Stimulated activated CD4-positive, alpha-beta T cell treated with anti-CD3 and anti-CD28 coated beads, Interleukin-4, amount 100 ng/mL, for 1 hour (primary cell): Measurements from ENCODE around the gene DNLZ.
"Not testable (repeated sequence)": the region's sequence is repeated elsewhere in the genome, so short reads cannot be mapped to it uniquely, and the experiment has no call there.

Source experiments
- DNase-seq: peaks from one replicate; pipeline ENCODE4 v3.0.0-alpha.2; 2020

The DNLZ gene

DNA sequence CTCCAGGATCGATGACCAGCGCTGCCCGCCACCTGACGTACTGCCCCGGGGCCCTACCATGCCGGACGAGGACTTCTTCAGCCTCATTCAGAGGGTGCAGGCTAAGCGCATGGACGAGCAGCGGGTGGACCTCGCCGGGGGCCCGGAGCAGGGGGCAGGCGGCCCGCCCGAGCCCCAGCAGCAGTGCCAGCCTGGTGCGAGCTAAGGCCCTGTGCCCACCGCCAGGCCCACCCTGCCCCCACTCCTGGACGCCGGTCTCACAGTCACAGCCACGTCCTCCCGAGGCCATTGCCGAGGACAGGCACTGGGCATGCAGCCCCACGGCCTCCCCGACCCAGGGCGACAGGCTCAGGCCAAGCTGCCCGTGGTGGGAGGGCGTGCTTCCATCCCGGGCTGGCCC is 5.5 kb downstream of the DNLZ start:
- DNase-seq, result no peak

DNA sequence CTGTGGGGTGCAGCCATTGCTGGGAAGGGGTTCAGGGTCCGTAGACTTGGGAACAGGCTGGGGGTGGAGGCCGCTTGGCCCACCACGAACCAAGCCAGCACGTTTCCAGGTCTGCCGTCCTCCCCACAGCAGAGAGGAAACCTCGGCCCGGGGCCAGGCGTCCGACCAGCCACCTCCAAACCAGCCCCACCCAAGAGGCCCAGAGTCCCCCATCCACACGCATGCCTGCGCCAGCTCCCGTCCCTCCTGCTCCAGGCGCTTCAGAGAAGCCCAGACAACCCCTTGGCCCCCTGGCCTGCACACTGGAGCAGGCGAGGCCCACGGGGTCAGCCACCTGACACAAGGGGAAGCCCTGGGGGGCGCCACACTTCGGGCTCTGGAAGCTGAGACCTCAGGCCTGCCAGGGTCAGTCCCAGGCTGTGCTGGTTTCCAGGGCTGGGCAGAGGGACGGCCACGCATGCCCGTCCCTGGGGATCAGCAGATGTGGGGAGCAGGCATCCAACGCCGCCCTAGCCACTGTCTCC is 6.3 kb downstream of the DNLZ start:
- no peak for DNase-seq

DNA sequence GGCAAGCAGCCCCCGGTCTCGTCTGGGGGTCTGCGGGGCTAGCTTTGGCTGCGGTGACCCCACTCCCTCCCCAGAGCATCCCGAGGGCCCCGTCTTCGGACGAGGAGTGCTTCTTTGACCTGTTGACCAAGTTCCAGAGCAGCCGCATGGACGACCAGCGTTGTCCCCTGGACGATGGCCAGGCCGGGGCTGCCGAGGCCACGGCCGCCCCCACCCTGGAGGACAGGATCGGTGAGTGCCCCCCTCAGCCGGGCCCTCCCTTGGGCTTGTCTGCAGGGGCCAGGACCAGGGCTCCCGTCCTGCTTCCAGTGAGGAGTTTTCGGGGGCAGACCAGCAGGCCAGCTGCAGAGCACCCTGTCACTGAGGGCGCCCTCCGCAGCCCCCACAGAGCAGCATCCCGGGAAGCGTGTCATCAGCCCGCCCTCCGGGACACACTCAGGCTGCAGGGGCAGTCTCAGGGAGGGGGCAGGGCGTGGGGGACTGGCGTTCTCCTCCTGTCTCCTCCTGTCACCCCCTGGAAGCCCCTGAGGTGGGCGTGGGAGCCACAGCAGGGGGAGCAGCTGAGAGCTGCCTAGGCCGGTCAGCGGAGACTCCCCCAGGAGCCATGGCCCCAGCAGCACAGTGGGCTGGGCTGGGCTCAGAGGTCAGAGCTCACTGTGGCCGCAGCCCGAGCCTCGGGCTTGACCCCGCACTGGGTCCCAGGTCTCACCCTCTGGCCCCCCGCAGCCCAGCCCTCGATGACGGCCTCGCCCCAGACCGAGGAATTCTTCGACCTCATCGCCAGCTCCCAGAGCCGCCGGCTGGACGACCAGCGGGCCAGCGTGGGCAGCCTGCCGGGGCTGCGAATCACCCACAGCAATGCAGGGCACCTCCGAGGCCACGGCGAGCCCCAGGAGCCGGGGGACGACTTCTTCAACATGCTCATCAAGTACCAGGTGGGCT is 7.7 kb downstream of the DNLZ start:
- no peak for DNase-seq

DNA sequence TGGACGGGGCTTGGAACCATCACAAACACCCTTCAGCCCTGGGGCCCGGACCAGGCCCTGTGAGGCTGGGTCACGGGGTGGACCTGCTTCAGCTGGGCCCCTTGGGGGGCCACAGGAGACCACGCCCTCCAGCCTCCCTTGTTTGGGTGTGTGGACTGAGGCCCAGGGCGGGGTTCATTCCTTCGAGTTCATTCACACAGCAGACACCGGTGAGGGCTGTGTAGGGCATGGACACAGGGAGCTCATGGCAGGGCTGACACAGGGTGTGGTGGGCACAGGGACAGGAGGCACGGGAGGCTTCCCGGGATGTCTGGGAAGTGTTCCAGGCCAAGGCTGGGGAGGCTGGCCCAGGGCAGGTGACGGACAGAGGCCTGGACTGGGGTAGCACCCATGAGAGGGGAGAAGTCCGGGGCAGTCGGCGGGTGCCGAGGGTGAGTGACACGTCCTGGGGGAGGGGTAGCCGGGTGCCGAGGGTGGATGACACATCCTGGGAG is 8.9 kb downstream of the DNLZ start:
- DNase-seq, result no peak

DNA sequence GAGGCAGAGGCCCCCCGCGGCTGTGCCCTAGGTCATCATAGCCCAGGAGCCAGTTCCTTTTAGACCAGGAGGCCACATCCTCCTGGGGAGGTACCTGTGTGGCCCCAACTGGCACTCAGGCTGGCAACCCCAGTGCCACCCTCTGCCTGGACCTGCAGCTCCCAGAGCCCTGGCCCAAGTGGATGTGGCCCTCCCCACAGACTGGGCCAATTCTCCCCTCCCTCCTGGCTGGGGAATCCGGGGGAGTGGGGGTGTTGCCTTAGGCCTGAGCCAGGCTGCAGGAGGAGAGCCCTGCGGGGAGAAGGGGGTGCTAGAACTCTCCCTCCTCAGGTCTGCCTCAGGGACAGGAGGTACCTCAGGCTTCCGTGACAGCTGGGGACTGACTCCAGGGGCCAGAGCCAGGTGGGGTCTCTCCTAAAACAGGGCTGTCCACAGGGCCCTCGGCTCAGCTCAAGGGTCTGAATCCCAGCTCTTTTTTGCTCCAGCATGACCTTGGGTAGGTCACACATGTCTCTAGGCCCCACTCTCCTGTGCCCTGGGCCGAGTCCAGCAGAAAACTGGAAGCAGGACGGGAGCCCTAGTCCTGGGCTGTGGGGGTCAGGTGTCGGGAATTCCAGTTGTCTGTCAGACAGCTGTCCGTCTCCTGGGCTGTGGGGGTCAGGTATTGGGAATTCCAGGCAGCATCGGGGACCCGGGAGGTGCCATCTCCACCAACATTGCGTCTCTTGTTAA is 9.6 kb downstream of the DNLZ start:
- no peak for DNase-seq

DNA sequence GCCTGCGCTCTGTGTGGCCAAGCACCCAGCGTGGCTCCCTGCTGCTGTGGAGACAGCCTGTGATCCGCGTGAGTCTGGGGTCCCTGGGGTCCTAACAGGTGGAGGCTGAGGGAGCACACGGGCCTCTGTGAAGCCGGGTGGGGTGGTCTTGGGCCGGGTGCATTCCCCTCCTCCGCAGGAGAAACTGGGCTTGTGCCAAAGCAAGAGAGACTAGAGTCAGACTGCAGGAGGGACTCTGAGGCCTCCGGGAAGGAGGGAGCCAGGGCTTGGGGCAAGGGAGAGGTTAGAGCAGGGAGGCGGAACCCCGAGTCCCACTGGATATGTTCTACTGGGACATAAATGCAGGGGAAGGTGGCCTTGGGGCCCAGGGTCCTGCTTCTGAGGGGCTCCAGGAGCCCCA is 10.5 kb downstream of the DNLZ start:
- no peak for DNase-seq

DNA sequence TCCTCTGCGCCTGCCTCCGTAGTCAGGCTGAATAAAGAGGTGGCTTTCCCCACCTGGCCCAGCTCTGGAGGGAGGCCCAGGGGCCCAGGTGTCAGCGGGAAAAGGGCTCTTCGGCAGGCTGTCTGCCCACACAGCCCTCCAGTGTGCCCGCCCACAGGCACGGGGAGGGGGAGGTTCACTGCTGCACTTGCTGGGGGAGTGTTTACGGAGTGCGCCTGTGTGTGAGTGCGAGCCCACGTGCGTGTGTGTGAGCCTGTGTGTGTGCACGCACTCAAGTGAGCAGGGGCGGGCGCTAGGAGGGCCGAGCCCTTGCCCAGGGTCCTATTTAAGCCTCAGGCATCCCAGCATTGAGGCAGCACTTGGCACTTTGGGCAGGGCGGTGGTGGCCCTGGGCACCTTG is 10.9 kb downstream of the DNLZ start:
- no peak for DNase-seq

DNA sequence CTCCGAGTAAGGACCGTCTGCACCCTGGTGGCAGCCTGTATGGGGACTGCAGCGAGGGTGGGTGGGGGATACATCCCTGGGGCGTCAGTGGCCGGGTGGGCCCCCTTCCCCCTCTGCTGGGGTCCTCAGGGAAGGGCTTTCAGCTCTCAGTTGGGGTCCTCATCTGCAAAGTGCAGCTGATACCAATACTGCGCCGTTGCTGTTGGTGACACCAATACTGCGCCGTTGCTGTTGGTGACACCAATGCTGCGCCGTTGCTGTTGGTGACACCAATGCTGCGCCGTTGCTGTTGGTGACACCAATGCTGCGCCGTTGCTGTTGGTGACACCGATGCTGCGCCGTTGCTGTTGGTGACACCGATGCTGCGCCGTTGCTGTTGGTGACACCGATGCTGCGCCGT is 11.7 kb downstream of the DNLZ start:
- not testable (repeated sequence) for DNase-seq

DNA sequence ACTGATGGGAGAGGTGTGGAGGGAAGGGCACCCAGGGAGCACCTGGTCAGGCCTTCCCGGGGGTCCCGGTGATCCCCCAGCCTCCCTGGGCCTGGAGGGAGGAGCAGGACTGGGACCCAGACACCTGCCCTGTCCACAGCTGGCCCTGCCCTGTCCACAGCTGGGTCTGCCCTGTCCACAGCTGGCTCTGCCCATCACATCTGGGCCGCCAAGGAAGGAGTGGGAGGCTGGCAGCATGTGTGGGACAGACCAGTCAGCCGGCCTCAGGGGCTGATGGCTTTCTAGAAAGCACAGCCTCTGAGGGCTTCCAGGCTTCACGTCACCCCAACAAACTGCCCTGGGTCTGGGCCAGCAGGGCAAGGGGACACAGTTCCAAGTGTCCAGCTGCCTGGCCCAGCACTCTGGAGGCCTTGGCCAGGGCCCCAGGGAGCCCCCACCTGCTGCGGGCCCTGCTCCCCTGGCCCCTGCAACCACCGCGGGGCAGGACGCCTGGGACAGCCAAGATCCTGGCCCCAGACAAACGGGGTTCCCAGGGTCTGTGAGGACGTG is 12.2 kb downstream of the DNLZ start:
- DNase-seq, result no peak

DNA sequence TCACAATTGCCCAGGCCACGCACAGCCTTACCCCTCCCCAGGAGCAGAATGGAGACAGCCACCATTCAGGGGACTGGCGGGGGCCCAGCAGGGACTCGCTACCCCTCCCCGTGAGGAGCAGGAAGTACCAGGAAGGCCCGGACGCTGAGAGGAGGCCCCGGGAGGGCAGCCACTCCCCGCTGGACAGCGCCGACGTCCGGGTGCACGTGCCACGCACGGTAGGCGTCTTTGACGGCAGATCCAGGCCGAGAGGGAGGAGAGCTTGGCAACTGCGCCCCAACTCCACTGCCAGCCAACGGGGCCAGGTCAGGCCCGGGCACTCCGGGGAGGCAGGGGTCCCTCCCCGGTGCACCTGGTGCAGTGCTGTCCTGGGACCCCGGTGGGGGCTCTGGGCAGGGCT is 14.0 kb downstream of the DNLZ start:
- no peak for DNase-seq

DNA sequence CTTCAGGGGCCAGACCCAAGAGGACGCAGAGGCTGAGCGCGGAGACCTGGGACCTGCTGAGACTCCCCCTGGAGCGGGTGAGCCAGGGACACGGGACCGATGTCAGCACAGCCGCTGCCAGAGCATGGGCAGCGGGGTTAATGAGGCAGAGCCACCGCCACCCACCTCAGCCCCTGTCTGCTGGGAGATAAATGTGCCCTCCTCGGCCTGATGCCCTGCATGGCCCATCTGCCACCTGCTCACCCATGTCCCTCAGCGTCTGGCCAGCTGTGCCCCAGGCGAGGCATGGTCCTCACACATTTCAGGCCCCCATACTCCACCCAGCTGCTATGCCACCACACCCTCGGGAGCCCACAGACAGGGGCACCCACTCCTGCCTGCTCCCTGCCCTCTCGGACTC is 14.9 kb downstream of the DNLZ start:
- DNase-seq, result no peak

DNA sequence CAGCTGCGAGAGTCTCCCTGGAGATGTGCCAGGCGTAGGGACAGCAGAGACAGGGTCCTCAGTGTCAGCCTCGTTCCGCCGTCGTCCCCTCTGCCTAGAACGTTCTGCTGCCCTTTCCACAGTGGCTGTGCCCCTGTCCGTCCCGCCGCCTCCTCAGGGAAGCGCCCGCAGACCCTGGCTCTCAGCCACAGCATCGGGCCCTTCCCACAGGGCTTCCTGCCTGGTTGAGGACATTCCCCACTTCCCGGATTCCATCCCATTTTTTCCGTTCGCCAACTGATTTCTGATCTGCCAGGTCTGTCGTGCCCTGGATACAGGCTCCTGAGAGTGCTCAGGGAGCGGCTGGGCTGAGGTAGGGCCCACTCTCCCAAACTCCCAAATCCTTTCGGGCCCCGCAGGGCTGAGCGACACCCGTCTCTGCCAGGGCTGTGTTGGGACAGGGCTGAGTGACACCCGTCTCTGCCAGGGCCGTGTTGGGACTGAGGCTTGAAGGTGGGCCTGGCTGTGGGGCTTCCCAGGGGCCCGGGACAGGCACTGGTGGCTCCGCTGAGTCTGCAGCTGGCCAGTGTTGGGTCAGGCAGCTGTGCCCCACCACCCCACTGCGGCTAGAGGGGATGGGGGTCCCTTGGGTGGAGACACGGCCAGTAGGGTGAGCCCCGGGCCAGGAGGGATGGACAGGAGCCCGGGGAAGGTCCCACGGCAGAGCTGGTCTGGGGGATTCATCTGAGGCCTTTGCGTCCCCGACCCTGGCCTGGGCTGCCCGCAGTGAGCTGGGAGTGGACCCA is 15.9 kb downstream of the DNLZ start:
- DNase-seq, result no peak

DNA sequence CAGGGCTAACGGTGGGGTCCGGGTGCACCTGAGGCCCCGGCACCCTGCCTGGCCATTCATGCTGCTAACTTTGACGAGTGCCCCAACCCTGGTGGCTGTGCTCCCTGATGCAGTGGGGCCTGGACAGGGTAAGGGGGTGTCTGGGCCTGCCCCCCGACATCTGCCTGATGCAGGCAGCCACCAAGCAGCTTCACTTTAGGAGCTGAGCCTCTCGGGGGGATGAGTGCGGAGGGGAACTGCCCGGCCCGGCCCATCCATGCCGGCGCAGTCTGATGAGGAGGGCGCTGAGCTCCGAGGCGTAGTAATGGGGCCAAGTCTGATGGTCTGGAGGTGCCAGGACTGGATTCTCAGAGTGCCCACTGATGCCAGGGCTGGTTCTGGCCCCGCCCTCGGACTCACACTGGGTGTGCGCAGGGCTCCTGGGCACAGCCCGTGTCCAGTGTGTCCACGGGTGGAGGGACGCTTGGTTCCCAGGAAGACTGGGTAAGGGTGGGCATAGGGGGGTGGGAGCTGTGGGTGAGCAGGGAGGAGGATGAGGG is 16.5 kb downstream of the DNLZ start:
- no peak for DNase-seq

DNA sequence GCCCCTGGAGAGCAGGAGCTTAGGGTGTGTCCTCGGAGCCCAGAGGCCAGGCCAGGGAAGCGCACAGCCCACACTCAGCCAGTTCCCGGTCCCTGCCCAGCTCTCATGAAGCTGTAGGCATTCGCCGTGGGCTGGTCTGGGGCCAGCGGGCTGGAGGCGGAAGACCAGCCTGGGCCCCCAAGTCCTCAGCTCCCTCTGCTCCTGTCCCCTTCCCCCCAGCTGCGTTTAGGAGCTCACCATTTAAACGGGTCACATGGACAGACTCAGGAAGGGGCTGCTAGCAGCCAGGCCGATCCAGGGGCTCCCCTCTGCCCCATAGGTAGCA is 17.4 kb downstream of the DNLZ start:
- no peak for DNase-seq

DNA sequence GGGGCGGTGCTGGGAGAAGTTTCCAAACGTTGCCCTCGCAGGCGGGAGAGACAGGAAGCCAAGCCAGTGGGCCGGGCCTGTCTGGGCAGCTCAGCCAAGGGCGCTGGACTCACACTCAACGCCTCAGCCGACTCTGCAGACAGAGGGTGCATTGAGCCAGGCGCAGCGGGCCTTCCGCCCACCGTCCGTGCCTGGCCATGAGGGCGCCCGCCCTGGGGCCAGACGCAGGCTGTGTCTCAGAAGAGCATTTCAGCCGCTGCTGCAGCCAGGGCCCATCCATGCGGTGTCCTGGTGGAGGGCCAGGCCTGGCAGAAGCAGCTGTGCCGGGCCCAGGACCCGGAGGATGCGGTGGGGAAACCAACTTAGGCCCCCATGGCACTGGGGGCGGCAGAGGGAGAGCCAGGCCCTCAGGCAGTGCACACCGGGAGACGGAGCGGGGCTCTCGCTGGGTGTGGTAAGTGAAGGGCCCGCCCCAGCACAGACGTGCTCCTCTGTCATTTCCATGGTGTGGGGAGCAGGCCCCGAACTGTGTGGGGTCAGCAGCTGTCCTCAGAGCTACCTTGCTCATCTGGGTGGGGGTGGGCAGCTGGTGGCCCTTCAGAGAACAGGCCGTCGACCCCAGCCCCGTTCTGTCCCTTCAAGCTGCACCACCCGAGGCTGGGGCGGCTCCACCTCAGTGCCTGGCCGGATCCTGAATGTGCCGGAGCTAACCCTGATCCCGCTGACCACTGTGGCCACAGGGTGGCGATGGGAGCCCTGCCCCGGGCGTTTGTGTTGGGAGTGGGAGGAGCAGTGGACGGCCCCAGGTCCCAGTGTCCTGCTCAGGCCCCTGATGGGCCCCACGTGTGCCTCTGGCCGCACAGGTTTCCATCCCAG is 18.0 kb downstream of the DNLZ start:
- DNase-seq, result no peak

DNA sequence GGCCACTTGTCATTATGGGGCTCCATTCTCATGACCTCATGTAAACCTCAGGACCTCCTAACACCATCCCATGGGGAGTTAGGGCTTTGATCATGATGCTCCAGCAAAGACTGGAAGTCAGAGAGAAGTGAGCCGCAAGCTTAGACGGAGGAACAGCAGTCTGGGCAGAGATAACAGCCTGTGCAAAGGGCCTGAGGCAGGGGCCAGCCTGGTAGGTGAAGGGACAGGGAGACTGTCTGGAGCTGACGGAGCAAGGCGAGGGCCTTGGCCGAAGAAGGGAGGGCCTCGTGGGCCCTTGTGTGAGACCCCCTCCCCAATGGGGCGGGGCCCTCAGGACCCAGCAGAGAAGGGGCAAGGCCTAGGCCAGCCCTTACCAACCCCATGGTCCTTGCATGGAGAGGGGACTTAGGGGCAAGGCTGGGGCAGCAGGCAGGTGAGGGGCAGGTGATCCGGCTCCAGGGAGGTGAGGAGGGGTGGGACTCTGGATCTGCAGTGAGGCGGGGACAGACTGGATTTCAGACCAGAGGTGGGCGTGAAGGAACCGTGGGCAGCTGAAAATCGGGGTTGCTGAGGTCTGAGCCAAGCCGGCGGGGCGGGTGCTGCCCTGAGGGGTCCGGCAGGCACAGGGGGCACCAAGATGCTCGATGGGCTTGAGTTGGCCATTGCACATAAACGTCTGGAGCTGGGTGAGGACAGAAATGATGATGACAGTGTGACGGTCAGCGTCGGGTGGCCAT is 18.8 kb downstream of the DNLZ start:
- no peak for DNase-seq

DNA sequence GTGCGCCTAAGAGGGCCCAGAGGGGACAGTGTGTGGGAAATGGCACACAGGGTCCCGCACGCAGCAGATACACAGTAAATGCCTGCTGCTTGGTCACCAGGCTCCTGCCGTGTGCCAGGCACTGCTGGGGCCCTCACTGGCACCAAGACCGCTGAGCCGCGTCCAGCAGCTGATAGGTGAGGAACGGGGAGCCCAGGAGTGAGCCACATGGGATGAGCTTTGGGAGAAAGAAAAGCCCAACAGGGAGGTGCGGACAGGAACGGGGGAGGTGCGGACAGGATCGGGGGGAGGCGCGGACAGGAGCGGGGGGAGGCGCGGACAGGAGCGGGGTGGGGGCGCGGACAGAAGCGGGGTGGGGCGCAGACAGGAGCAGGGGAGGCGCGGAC is 19.7 kb downstream of the DNLZ start:
- DNase-seq, result no peak

DNA sequence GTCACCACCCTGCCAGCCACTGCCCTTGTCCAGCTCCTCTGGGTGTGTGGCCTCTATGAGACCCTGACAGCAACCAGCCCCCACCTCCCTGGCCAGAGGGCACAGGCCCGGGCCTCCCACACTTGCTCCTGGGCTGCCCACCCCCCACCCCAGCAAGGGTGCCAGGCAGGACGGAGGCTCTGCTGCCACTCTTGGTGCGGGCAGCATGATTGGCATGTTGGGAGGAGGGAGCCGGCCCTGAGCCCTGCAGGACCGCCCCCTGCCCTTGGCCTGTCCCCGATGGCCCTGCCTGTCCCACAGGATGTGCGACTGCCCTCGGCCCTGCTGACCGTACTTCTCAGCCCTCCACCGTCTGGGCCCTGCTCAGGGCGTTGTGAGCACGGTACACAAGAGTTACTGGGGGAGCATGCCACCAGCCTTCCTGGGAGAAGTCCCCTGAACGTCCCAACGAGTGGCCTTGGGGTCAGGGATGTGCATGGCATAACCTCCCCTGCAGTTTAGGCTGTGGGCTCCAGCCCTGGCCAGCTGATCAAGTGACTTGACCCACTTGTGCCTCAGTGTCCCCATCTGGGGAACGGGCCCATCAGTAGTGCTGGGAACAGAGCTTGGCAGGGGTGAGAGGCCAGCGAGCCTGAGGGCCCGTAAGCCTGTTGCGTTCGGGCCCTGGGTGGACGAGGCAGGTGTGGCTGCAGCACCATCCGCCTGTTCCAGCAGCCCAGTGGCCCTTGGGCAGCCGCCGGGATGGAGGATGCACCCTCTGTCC is 20.2 kb downstream of the DNLZ start:
- DNase-seq, result no peak

DNA sequence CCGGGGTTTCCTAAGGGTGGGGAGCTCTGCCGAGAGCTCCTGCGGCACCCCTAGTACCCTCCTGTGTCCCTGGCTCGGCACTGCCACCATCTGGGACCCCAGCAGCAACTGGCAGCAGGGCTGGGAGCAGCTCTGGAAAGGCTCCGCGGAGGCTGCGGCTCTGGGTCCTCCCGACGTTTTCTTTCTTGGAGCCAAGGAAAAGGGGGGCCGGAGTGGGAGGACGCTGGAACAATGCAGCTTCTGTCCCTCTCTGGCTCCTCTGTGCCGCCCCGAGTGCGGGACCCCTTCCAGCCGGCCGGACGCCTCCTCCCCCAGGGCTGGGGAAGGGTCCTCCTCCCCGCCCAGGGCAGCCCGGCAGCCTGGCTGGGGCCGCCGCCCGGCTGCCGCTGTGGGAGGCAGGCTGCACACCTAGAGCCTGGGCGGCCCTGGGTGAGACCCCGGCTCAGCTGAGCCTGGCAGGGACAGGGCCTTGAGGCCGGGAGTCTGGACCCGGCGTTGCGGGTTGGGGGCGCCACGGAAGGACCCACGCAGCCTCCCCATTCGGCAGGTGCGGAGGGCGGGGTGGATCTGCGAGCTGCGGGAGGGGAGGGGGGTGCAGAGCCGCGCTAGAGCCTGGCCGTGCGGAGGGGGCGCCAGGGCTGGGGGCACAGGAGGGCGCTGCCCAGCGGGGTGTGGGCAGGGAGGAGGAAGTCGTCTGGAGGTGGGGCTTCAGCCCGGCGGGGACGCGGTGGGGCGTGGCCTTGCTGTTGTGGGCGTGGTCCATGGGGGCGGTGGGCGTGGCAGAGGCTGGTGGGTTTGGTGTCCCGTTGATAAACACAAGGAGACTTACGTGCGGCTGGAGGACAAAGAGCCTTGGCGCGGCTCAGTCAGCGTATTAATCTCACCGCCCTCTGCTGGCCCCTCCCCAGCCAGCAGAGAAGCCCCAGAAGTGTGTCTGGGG is 21.1 kb downstream of the DNLZ start:
- DNase-seq, result peak; percentile 65
